ENCODE results near the gene ZNF44.
"Not testable (repeated sequence)": the region's sequence is repeated elsewhere in the genome, so short reads cannot be mapped to it uniquely, and the experiment has no call there.

ZNF44 gene

GRCh38 chr19:12314553-12314952 lies 19.9 kb upstream of the ZNF44 start:
- TF ChIP-seq, protein P1, sequence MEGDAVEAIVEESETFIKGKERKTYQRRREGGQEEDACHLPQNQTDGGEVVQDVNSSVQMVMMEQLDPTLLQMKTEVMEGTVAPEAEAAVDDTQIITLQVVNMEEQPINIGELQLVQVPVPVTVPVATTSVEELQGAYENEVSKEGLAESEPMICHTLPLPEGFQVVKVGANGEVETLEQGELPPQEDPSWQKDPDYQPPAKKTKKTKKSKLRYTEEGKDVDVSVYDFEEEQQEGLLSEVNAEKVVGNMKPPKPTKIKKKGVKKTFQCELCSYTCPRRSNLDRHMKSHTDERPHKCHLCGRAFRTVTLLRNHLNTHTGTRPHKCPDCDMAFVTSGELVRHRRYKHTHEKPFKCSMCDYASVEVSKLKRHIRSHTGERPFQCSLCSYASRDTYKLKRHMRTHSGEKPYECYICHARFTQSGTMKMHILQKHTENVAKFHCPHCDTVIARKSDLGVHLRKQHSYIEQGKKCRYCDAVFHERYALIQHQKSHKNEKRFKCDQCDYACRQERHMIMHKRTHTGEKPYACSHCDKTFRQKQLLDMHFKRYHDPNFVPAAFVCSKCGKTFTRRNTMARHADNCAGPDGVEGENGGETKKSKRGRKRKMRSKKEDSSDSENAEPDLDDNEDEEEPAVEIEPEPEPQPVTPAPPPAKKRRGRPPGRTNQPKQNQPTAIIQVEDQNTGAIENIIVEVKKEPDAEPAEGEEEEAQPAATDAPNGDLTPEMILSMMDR (IDR thresholded peaks at IDR 0.05), result no peak
- no peak for TF ChIP-seq ZFX (IDR thresholded peaks at IDR 0.05; ENCODE audit: borderline replicate concordance)
- H3K27ac ChIP-seq, result no peak overlapping the region

- not testable (repeated sequence) for H3K27ac ChIP-seq
These were observed 14.2 kb upstream of the ZNF44 start for GRCh38 chr19:12308891-12309290.

DNA sequence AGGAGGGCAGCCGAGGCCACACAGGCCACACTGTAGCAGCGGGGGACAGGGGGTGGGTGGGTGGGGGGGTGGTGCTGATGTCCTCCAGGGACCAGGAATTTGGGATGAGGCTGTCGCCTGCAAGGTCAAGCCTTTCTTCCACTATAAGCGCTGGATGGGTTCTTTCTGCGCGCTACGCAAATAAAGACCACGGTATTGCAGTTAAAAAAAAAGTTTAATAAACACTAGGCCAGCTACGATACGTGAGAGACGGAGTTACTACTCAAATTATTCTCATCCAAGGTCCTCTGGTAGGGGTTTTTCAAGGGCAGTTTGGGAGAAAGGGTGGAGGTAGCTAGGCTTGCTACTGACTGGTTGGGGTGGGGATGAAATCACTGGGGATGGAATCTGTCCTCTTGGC lies 508 bp upstream of the ZNF44 start:
- H3K27ac ChIP-seq, result peak overlapping the region; percentile 94
- TF ChIP-seq, protein P1 (IDR thresholded peaks at IDR 0.05), result no peak
- no peak for TF ChIP-seq ZFX (IDR thresholded peaks at IDR 0.05; ENCODE audit: borderline replicate concordance)

GRCh38 chr19:12293777-12294248 lies 870 bp downstream of the ZNF44 start:
- TF ChIP-seq ZFX (IDR thresholded peaks at IDR 0.05; ENCODE audit: borderline replicate concordance), result no peak
- TF ChIP-seq, protein P1 (IDR thresholded peaks at IDR 0.05), result no peak

DNA sequence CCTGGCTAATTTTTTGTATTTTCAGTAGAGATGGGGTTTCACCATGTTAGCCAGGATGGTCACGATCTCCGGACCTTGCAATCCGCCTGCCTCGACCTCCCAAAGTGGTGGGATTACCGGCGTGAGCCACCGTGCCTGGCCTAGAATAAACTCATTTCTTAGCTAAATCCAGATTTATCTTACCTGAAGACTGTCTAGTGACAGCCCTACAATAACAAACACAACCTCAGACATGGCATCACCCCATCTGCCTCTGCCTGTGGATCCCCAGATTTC lies 5.0 kb downstream of the ZNF44 start:
- no peak overlapping the region for H3K27ac ChIP-seq
- TF ChIP-seq, protein P1 (IDR thresholded peaks at IDR 0.05), result no peak
- no peak for TF ChIP-seq ZFX (IDR thresholded peaks at IDR 0.05; ENCODE audit: borderline replicate concordance)

More at GRCh38 chr19:12293777-12294248, 870 bp downstream of the ZNF44 start:
- peak overlapping the region; percentile 94 for H3K27ac ChIP-seq

GRCh38 chr19:12287958-12288500 lies 6.7 kb downstream of the ZNF44 start:
- H3K27ac ChIP-seq, result no peak overlapping the region
- TF ChIP-seq ZFX (IDR thresholded peaks at IDR 0.05; ENCODE audit: borderline replicate concordance), result no peak
- TF ChIP-seq, protein P1 (IDR thresholded peaks at IDR 0.05), result no peak

DNA sequence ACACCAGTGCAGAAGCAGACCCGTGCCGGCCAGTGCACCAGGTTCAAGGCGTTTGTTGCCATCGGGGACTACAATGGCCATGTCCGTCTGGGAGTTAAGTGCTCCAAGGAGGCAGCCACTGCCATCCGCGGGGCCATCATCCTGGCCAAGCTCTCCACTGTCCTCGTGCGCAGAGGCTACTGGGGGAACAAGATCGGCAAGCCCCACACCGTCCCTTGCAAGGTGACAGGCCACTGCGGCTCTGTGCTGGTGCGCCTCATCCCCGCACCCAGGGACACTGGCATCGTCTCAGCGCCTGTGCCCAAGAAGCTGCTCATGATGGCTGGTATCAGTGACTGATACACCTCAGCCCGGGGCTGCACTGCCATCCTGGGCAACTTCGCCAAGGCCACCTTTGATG lies 10.1 kb downstream of the ZNF44 start:
- TF ChIP-seq, protein P1 (IDR thresholded peaks at IDR 0.05), result no peak
- no peak overlapping the region for H3K27ac ChIP-seq

- no peak for TF ChIP-seq ZFX (IDR thresholded peaks at IDR 0.05; ENCODE audit: borderline replicate concordance)
- TF ChIP-seq, protein P1 (IDR thresholded peaks at IDR 0.05), result no peak
- no peak overlapping the region for H3K27ac ChIP-seq
These were observed 10.5 kb downstream of the ZNF44 start for GRCh38 chr19:12284226-12284625.

Data from 22Rv1 (cell line).